Transverse colon (tissue), 3 donors: ENCODE results near the gene NLRX1.

ENCODE experiments used
- EP300 ChIP-seq: sonication (generic); formaldehyde crosslinking; IDR thresholded peaks from one replicate; pipeline ENCODE4 v1.6.1; 2017; ENCODE audit warnings: antibody characterized with exemption, low read depth
- TF ChIP-seq, protein P1 (sequence below), 5 experiments: fragments of 200-600 bp in 3 of 5; fragments of 450-650 bp in 2 of 5; sonication (generic) in 3 of 5; IDR thresholded peaks; 1 replicate in 2 of 5; 2 replicates in 3 of 5; pipeline ENCODE4 v1.5.1; 2016 to 2017; ENCODE audit warnings: antibody characterized with exemption in 5 of 5, inconsistent platforms in 3 of 5, mild to moderate bottlenecking in 2 of 5, moderate library complexity in 1 of 5

DNA sequence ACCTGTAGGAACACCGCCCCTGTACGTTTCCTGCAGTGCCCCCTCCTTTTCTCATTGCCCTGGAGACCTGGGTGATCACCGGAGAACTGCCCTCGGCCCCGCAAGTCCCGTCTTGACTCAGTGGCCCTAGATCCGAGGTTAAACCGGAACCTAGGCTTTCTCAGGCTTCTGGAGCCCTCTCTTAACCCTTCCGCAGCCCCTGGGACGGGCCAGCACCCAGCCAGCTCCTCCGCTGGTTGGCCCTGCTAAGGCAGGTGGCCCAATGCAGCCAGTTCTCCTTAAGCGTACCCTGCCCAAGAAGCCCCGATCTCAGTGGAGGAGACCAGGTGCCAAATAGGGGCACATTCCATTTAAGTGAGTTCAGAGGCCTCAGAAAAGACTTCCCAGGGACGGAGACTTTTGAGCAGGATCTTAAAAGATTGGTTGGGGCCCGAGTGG, 776 bp downstream of the NLRX1 start:
- no peak for TF ChIP-seq EP300
- TF ChIP-seq, protein P1, sequence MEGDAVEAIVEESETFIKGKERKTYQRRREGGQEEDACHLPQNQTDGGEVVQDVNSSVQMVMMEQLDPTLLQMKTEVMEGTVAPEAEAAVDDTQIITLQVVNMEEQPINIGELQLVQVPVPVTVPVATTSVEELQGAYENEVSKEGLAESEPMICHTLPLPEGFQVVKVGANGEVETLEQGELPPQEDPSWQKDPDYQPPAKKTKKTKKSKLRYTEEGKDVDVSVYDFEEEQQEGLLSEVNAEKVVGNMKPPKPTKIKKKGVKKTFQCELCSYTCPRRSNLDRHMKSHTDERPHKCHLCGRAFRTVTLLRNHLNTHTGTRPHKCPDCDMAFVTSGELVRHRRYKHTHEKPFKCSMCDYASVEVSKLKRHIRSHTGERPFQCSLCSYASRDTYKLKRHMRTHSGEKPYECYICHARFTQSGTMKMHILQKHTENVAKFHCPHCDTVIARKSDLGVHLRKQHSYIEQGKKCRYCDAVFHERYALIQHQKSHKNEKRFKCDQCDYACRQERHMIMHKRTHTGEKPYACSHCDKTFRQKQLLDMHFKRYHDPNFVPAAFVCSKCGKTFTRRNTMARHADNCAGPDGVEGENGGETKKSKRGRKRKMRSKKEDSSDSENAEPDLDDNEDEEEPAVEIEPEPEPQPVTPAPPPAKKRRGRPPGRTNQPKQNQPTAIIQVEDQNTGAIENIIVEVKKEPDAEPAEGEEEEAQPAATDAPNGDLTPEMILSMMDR (IDR thresholded peaks at IDR 0.05): no peak
